Neutrophil (primary cell): ENCODE data around the gene TPRN.
"Not testable (repeated sequence)": the region's sequence is repeated elsewhere in the genome, so short reads cannot be mapped to it uniquely, and the experiment has no call there.

Experiments used
- H3K27ac ChIP-seq: fragments of 200-600 bp; sonication (generic); 2 replicates; pipeline ENCODE4 v1.5.1; 2016; ENCODE audit warnings: mild to moderate bottlenecking, moderate library complexity
- H3K27me3 ChIP-seq: fragments of 200-600 bp; sonication (generic); 2 replicates; pipeline ENCODE4 v1.6.0; 2016; ENCODE audit warnings: mild to moderate bottlenecking
- H3K36me3 ChIP-seq: fragments of 200-600 bp; sonication (generic); 2 replicates; pipeline ENCODE4 v1.5.1; 2017
- H3K4me1 ChIP-seq, 2 experiments: fragments of 200-600 bp in 1 of 2; sonication (generic) in 1 of 2; 1 replicate in 1 of 2; 2 replicates in 1 of 2; pipeline versions ENCODE4 v1.5.1 to v1.6.1; 2013 to 2016; ENCODE audit warnings: low read depth in 1 of 2, low read length in 1 of 2, mild to moderate bottlenecking in 1 of 2, moderate library complexity in 1 of 2; ENCODE audit not compliant: control insufficient read depth in 1 of 2, insufficient read depth in 1 of 2
- H3K4me3 ChIP-seq, 2 experiments: fragments of 200-600 bp in 1 of 2; sonication (generic) in 1 of 2; 1 replicate in 1 of 2; 2 replicates in 1 of 2; pipeline ENCODE4 v1.5.1; 2013 to 2016; ENCODE audit warnings: low read depth in 1 of 2, low read length in 1 of 2, mild to moderate bottlenecking in 1 of 2, moderate library complexity in 1 of 2
- H3K9me3 ChIP-seq: fragments of 200-600 bp; sonication (generic); 2 replicates; pipeline ENCODE4 v1.5.1; 2016
- CTCF ChIP-seq: fragments of 200-600 bp; sonication (generic); IDR thresholded peaks from 2 replicates; pipeline ENCODE4 v1.5.1; 2016; ENCODE audit warnings: antibody characterized with exemption

TPRN gene

GRCh38 chr9:137244486-137245449 lies 44.2 kb upstream of the TPRN start:
- Histone ChIP-seq H3K27ac (peak overlapping the region; percentile 36), H3K4me1 (peaks cover 34 to 35% of the 10 kb centered on the region in 2 experiments), H3K36me3 (peaks cover 23% of the 10 kb centered on the region), H3K9me3 (no peaks in the 10 kb centered on the region), H3K4me3 (no peak overlapping the region), H3K27me3 (no peaks in the 10 kb centered on the region)
- TF ChIP-seq CTCF: no peak

- H3K4me3 ChIP-seq: no peak overlapping the region
- no peaks in the 10 kb centered on the region for H3K27me3 ChIP-seq
- peak overlapping the region; percentile 36 for H3K27ac ChIP-seq
- H3K4me1 ChIP-seq: peaks cover 41% of the 10 kb centered on the region in 2 experiments
- H3K9me3 ChIP-seq: no peaks in the 10 kb centered on the region
- peaks cover 23% of the 10 kb centered on the region for H3K36me3 ChIP-seq
- no peak for TF ChIP-seq CTCF
Measured at GRCh38 chr9:137243626-137244485, 43.3 kb upstream of the TPRN start.

GRCh38 chr9:137243266-137243625 lies 42.7 kb upstream of the TPRN start:
- peak overlapping the region; percentile 36 for H3K27ac ChIP-seq
- H3K4me1 ChIP-seq: peaks cover 44 to 47% of the 10 kb centered on the region in 2 experiments
- not testable (repeated sequence) for H3K4me3 ChIP-seq, H3K27me3 ChIP-seq, H3K9me3 ChIP-seq
- H3K36me3 ChIP-seq: peaks cover 23% of the 10 kb centered on the region

- Histone ChIP-seq H3K27ac (peak overlapping the region; percentile 96), H3K9me3 (no peaks in the 10 kb centered on the region), H3K4me3 (peak overlapping the region; percentile 71 to 79), H3K36me3 (peaks cover 23% of the 10 kb centered on the region), H3K27me3 (no peaks in the 10 kb centered on the region), H3K4me1 (peaks cover 51 to 54% of the 10 kb centered on the region in 2 experiments)
- TF ChIP-seq CTCF: no peak
Measured at GRCh38 chr9:137242269-137243203, 42.0 kb upstream of the TPRN start.

GRCh38 chr9:137241490-137242268 lies 41.1 kb upstream of the TPRN start:
- peak overlapping the region; percentile 96 for H3K27ac ChIP-seq
- H3K4me1 ChIP-seq: peaks cover 60 to 63% of the 10 kb centered on the region in 2 experiments
- peaks cover 23% of the 10 kb centered on the region for H3K36me3 ChIP-seq
- H3K9me3 ChIP-seq: no peaks in the 10 kb centered on the region
- no peaks in the 10 kb centered on the region for H3K27me3 ChIP-seq
- peak overlapping the region; percentile 79 to 96 for H3K4me3 ChIP-seq
- no peak for TF ChIP-seq CTCF
